Body of pancreas (tissue), 4 donors: ENCODE measurements around the gene RICTOR.

ENCODE experiments used
- POLR2A ChIP-seq, 3 donors: fragments of 450-650 bp; IDR thresholded peaks; one replicate each; pipeline ENCODE4 v1.6.1; 2016; ENCODE audit warnings: antibody characterized with exemption in 3 of 3, mild to moderate bottlenecking in 2 of 3
- TF ChIP-seq, protein P1 (sequence below), 7 experiments: fragments of 450-650 bp in 4 of 7; fragments of 200-600 bp in 3 of 7; sonication (generic) in 3 of 7; IDR thresholded peaks; one replicate each; pipeline ENCODE4 v1.5.1; 2016 to 2019; ENCODE audit warnings: antibody characterized with exemption in 7 of 7

DNA sequence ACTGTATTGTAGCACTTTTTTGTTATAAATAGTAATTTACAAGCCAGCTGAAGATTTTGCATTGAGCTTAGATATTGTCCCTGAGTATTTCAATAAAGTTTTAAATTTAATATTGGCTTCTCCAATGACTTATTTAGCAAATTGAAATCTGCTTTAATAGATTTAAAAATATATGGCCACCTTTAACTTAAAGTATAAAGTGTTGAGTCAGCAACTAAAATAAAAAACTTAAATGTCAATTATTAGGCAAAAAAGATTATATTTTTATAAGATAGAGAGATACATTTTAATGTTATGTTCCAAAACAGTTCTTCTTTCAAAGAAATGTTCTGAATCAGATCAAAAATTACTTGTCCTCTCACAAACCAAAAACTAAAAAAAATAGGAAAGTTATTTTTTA lies 167.7 kb downstream of the RICTOR start:
- no peak for TF ChIP-seq POLR2A (IDR thresholded peaks at IDR 0.05)
- TF ChIP-seq, protein P1, sequence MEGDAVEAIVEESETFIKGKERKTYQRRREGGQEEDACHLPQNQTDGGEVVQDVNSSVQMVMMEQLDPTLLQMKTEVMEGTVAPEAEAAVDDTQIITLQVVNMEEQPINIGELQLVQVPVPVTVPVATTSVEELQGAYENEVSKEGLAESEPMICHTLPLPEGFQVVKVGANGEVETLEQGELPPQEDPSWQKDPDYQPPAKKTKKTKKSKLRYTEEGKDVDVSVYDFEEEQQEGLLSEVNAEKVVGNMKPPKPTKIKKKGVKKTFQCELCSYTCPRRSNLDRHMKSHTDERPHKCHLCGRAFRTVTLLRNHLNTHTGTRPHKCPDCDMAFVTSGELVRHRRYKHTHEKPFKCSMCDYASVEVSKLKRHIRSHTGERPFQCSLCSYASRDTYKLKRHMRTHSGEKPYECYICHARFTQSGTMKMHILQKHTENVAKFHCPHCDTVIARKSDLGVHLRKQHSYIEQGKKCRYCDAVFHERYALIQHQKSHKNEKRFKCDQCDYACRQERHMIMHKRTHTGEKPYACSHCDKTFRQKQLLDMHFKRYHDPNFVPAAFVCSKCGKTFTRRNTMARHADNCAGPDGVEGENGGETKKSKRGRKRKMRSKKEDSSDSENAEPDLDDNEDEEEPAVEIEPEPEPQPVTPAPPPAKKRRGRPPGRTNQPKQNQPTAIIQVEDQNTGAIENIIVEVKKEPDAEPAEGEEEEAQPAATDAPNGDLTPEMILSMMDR (IDR thresholded peaks at IDR 0.05), result no peak
